ENCODE measurements around the gene KLF9. TPM values are rescaled to one million over a fixed set of nuclear protein-coding genes. Genes with fewer than 3 reads are reported as not detected.
"Not testable (repeated sequence)": the region's sequence is repeated elsewhere in the genome, so short reads cannot be mapped to it uniquely, and the experiment has no call there.

Gene KLF9
- total RNA-seq, 1 experiment from 2014 or later = 18.1 TPM

DNA sequence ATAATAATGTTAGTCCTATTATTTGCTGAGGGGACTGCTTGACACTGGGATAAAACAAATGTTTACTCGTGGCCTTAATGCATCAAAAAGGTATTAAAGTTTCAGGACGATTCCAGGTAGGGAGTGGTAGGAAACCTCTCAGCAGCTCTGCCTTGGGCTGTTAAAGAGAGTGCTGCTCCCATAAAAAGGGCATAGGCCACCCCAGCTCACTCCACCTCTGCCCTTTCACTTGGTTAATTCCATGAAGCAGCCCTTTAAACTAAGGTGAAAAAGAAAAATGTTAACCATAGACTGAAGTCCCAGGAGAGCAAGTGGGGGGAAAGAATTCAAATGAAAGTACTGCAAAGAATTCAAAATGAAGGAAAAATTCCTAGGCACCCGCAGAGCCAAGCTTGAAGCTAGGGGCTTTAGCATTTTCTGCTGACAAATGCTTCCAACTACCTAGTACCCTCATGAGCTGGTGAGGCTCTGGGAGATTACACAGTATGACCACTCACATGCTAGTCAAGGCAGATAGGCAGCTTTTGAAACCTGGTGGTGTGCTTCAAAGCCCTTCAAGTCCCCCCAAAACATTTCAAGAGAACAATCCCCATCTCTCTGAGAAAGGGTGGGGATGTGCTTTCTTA, 8.5 kb downstream of the KLF9 start:
- DNase-seq (ENCODE audit: low read depth) = no peak

DNA sequence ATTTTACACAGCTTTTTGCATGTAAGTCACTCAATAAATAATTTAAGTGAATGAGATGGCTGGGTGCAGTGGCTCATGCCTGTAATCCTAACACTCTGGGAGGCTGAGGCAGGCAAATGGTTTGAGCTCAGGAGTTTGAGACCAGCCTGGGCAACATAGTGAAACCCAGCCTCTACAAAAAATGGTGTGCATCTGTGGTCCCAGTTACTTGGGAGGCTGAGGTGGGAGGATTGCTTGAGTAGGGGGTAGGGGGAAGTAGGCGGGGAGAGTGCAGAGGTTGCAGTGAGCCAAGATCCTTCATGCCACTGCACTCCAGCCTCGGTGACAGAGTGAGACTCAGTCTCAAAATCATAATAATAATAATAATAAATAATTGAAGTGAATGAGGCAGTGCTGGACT, 10.2 kb downstream of the KLF9 start:
- no peak for DNase-seq (ENCODE audit: low read depth)

DNA sequence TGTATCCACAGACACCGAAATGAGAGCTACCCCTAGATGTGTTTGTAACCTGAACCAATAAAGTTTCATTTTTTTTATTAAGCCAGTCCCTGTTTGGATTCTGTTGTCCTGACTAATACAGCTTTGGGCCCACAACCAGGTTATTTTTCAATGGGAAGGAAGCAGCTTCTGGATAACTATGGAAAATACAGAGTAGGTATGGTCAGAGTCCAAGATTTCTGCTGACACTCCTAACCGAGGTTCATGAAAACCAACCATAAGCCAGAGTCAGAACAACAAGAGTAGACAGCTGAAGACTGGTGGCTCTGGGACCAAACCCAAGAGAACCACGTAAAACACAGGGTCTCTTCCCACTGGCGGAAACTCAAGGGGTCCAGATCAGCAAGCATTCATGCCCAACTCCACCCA, 10.8 kb downstream of the KLF9 start:
- DNase-seq (ENCODE audit: low read depth) = no peak

DNA sequence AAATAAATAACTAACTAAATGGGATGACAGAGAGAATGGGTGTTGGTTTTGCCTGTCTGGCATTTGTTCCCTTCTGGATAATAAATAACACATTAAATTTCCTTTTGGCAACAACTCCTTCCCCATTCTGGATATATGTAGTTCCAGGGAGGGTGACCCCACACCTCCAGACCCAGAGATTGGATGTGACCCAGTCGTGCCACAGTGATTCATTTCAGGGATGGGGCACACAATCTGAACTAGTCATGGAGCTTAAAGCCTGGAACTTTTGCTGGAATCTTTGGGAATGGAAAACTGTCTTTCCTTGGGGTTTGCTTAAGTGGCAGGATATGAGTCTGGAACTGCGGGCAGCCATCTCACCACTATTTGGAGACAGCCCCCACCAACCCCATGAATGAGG, 11.3 kb downstream of the KLF9 start:
- peak; percentile 69 for DNase-seq (ENCODE audit: low read depth)

DNA sequence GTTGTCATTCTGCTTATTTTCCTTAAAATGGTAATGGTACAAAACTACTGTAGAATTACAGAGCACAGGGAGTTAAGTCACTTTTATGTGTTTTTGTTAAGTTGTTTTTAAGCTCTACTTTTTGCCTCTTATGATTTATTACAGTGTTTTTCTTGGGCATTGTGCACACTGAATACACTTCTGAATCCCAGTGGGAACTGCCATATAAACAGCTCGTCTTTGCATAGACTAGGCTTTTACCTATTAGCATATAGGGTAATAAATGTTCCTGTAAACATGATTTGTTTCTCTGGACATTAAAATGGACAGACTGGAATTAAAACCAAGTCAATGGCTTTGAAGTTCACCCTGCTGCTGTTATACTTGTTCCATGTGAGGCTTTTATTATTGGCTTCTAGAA, 12.2 kb downstream of the KLF9 start:
- DNase-seq (ENCODE audit: low read depth) = no peak

DNA sequence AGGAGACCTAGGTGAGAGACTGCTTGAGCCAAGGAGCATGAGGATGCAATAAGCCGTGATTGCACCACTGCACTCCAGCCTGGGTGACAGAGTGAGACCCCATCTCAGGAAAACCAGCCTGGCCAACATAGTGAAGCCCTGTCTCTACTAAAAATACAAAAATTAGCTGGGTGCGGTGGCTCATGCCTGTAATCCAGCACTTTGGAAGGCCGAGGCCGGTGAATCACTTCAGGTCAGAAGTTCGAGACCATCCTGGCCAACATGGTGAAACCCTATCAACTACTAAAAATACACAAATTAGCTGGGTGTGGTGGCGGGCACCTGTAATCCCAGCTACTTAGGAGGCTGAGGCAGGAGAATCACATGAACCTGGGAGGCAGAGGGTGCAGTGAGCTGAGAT, 13.2 kb downstream of the KLF9 start:
- DNase-seq (ENCODE audit: low read depth) = not testable (repeated sequence)

DNA sequence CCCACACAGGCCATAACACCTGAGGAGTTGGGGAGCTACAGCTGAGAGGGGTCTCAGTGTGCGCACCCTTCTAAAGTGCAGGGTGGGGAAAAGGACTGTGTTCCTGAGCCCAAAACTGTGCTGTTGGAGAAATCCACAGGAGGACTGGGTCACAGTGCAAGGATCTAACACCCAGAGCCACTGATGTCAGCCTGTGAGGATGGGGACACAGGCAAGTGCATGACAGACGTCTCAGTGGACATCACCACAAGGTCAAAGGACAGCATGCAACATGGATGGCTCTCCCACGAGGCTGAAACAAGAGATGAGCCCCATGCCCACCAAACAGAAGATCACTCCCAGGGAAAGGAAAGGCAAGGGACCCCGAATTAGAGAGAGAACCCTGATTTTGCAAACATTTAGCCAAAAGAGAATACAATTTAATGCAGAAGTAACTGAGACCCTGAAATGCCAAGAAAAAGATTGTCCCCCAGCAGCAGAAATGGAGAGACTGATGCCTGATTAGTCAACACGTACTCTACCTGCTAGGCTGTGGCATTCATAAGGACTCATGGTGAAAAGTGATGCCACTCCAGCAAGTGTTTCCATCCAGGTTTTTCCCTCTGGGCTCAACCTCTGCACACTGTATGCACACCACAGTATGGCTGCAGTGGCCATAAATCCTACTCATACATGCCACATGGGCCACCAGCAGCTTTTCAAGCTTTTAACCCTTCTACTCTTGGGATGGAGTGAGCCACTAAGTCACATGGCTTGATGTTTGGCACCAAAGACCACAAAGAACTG, 14.2 kb downstream of the KLF9 start:
- DNase-seq (ENCODE audit: low read depth) = no peak

DNA sequence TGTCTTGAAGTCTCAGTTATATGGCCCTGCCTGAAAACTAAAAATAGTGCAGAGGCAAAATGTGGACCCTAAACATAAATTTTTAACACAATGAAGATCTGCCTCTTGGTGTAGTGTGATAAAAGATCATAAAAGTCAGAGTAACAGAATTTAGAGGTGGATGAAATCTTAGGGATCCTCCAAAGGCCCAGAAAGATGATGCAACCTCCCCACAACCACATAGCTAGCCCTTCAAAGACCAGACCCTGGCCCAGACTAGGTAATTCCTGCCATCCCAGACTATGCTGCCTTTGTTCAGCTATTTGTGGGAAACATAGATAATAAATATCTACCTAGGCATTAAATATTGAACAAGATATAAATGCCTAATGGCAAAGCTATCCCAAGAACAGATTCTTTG, 15.3 kb downstream of the KLF9 start:
- DNase-seq (ENCODE audit: low read depth) = no peak

DNA sequence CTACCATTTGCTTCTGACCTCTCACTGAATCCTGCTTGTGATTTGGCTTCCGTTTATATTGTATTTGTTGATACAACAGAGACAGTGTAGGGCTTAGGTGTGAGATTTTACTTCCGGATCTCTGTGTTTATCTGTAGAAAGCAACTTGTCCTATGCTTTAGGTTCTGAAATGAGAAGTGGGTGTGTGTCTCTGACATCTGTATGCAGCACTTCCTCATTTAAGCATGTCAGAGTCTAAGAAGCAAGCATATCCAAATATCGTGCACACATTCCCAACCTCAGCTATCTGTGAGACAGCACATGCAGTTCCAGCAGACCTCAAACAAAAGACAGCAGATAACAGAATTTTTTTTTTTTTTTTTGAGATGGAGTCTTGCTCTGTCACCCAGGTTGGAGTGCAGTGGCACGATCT, 16.3 kb downstream of the KLF9 start:
- no peak for DNase-seq (ENCODE audit: low read depth)

DNA sequence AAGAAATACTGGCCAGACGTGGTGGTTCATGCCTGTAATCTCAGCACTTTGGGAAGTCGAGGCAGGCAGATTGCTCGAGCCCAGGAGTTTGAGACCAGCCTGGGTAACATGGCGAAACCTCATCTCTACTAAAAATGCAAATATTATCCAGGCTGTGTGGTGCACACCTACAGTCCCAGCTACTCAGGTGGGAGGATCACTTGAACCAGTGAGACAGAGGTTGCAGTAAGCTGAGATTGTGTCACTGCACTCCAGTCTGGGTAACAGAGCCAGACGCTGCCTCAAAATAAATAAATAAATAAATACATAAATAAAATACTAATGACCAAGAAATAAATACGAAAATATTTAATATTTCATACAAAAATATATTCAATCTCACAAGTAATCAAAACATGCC, 18.8 kb downstream of the KLF9 start:
- no peak for DNase-seq (ENCODE audit: low read depth)

DNA sequence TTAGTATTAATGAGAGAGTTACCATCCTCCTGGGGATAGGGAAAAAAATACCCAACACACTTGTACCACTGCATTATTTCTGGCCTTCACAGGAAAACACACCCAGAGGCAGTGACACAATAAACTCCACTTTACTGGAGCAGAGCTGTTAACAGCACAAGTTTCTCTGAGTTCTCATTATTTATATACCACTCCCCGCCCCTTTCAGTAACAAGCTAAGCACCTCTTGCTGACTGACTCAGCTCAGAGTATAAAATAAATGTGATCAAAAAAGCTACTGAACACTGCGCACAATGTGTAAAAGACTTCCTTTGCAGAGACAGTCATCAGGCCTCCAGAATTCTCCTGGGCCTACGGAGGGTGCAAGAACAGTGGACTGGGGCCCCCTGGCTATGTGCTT, 21.6 kb downstream of the KLF9 start:
- no peak for DNase-seq (ENCODE audit: low read depth)

DNA sequence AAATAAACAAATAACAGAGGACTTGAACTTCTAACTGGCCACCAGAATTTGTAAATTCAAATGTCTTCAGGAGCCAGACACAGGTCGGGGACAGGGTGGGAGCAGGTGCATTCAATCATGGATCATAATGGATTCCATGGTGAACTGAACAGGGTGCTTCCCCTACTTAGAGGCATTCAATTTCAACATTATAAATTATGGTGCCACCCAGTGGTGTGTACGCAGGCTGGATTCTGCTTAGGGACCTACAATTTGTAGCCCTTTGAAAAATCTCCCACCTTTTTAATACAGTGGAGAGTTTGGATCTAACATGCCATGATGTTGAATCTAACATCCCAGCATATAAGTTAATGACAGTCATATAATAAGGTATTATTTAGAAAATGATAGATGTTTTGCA, 22.3 kb downstream of the KLF9 start:
- peak; percentile 20 for DNase-seq (ENCODE audit: low read depth)

DNA sequence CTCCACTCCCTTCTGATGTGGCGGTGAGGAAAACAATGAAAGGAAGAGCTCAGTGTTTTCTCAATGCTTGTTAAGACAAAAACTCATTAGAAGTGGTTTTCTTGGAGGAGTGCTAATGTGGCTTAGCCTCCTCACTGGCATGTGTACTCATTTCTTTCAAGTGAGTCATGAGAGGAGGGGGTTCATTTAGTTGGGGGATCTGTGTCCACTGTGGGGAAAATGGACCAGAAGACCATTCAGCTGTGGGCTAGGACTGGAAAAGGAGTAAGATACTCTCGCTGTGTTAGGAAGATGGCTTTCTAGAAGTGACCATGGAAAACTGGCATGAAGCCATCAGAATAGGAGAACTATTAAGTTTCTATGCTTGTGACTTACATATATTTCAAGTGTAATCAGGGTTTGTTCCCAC, 23.5 kb downstream of the KLF9 start:
- DNase-seq (ENCODE audit: low read depth) = peak; percentile 41

DNA sequence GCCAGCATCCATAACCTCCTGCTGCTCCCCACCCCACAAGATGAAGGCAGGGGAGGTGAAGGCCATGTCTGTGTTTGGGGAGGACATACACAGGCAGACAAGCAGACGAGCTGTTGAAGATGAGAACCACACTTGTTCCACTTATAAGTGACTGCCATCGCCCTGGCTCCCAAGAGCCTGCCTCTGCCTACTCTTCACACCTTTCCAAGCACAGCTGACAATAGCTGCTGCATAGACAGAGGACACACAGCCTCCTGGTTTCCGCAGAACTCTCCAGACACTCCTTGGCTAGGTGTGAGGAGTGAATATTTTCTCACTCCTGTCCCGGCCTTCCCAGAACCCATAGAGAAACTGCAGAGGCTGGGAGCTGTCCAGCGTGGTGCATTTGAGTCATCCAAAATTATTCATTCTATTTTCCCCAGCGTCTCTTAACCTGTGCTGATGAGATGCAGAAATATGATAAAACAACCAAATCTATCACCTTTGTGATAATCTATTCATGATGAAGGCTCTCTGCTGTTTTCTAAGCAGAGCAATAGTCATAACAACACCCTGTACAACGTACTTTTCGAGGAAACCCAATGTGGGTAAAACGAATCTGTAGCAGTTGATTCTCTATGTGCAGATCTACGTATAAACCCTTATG, 24.7 kb downstream of the KLF9 start:
- DNase-seq (ENCODE audit: low read depth) = peak; percentile 30

DNA sequence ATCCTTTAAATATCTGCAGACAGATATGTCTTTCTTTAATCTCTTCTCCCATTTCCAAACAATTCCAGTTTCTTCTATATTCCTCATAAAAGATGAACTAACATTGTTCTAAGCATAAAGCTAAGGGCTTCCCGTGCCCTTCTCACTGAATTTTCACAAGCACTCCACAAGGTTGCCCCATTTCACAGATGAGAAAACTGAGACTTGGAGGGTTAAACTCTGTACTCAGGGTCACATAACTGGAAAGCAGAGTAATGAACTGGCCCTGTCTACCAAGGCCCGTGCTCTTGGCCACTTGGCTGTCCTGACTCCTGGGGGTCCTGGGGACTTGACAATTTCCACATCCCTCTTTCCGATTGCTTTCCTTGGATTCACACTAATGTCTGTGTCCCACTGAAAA, 25.3 kb downstream of the KLF9 start:
- DNase-seq (ENCODE audit: low read depth) = no peak

DNA sequence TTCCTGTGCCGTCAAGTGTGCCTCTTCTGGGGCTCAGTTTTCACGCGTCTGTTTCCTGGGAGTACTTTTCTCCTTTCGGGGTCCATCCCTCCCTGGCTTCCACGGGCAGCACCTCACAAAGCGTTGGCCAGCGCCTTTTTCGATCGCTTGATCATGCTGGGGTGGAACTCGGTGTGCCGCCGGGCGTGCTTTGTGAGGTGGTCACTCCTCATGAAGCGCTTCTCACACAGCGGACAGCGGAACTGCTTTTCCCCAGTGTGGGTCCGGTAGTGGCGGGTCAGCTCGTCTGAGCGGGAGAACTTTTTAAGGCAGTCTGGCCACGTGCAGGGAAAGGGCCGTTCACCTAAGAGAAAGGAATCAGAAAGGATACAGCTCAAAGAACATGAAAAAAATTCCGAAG, 26.8 kb downstream of the KLF9 start:
- DNase-seq (ENCODE audit: low read depth) = no peak

DNA sequence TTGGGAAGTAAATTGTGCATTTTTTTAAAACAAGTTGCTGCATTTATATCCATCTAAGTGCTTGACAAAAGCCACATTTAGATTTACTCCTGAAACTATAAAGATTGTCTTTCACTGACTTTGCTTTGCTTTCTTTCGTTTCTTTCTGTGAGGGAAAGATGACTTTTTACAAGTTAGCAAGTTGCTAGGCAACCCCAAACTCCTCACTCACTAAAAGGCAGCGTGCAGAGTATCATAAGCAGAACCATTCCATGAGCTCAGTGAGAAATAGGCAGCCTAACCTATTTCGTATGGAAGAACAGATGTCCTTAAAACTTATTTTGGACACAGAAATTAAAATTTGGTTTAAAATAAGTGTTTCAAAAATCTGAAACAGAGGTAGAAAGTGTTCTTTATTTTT, 29.0 kb downstream of the KLF9 start:
- no peak for DNase-seq (ENCODE audit: low read depth)

DNA sequence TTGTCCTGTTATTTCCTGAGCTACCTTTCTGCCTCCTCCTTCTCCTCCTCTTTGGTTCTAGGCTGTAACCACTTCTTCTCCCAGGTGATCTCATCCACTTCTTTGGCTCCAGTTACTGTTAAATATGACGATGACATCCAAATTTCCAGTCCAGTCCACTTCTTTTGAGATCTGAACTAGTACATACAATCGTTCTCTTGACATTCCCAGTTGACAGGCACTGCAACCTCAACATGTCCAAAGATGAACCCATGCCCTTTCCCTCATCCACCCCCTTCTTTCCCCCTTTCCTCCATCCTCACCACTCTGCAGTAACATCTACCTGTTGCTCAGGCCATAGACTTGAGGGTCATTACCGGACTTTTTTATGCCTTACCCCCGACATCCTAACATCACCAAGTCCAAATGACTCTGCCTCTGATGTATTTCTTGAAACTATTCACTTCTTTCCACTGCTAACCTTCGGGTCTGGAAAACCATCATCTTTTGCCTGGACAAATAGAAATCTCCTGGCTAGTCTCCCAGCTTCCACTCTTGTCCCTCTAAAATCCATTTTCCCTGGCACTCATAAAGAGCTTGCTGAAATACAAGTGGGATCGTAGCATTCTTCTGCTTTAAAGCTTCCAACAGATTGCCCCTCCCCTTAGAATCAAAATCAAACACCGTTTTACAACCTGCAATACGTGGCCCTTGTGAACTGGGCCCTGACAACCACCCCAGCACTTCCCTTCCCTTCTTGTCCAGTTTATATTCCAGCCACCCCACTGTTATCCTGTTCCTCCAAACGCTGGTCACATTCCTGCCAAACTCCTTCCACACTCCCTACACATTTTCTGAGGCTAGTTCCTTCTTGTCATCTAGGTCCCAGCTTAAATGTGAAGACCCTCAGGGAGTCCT, 31.5 kb downstream of the KLF9 start:
- DNase-seq (ENCODE audit: low read depth) = no peak

DNA sequence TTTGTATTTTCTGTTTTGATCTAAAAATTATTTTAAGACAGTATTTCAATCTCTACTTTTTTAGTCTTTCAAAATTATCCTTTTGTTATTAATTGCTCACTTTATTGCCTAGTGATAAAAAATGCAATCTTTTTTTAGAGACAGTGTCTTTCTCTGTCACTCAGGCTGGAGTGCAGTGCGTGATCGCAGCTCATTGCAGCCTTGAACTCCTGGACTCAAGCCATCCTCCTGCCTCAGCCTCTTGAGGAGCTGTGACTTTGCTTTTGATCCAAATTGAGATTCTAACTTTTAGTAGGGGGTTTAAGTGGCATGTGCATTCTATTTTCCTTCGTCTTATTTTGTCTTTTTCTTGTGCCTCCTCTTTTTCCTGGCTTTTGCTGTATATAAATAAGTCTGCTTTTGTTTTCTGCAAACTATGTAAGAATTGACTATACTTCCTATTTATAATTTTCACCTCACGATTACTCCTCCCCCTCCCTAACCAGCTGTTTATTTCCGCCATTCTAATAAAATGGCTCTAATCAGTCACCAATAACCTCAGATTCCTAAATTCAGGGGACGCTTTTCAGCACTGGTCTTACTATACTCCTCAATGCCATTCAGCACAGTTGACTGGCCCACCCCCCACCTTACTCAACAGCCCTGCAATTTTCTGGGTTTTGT, 32.3 kb downstream of the KLF9 start:
- DNase-seq (ENCODE audit: low read depth) = no peak

DNA sequence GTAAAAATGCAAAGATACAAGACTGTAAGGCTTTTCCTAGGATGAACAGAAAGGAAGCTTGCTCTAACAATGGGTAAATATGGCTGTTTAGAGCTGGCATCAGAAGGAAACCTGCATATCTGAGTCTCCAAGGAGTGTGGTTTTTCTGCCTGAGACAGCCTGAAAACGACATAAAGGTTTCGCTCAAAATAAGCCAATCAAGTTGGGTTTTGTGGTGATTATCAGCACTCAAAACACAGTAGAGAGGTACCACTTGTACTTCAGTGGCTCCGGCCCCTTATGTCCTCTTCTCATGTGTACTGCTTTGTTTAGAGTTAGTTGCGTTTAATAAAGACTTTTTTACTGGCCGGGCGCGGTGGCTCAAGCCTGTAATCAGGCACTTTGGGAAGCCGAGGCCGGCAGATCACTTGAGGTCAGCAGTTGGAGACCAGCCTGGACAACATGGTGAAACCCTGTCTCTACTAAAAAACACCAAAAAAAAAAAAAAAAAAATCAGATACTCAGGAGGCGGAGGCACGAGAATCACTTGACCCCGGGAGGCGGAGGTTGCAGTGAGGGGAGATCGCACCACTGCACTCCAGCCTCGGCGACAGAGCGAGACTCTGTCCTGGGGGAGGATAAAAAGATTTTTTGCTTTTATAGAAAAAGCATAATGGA, 39.4 kb downstream of the KLF9 start:
- DNase-seq (ENCODE audit: low read depth) = no peak

DNA sequence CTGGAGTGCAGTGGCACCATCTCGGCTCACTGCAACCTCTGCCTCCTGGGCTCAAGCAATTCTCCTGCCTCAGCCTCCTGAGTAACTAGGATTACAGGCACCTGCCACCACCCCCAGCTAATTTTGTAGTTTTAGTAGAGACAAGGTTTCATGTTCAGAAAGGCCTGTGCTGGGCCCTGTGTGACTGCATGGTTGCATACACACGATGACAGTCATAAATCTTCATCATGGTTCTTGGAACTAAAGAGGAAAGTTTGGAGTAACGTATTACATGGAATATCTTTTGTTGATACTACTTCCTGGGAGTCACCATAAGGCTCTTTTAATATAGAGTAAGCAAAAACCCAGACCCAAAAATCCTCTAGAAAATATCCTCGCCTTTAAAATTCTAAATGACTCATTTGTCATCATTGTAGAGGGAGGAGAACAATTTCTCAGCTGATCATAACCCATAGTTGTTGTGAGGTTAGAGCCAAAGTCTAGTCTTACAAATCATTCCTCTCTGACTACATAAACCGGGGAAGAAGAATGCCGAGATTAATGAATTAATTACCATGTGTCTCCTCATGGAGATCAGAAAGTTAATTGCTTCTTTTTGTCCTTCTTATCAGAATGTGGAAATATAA, 47.0 kb downstream of the KLF9 start:
- no peak for DNase-seq (ENCODE audit: low read depth)

Data from RPMI7951 (cell line).